B cell (primary cell): ENCODE data around the gene PPP1R12A.
"Not testable (repeated sequence)": the region's sequence is repeated elsewhere in the genome, so short reads cannot be mapped to it uniquely, and the experiment has no call there.

Experiments used
- CTCF ChIP-seq: fragments of 200-600 bp; IDR thresholded peaks from one replicate; pipeline ENCODE4 v1.8.0; 2022; ENCODE audit warnings: antibody characterized with exemption, mild to moderate bottlenecking
- EZH2 ChIP-seq: IDR thresholded peaks from 2 replicates; pipeline ENCODE4 v1.6.1; 2012; ENCODE audit warnings: borderline replicate concordance, low read depth, mild to moderate bottlenecking, moderate library complexity, low read length; ENCODE audit not compliant: insufficient read depth, poor library complexity, severe bottlenecking

- TF ChIP-seq EZH2, CTCF: not testable (repeated sequence)
Measured at GRCh38 chr12:79784366-79785065, 150.4 kb downstream of the PPP1R12A start.
